ENCODE results near the gene KCNQ5. TPM values are rescaled to one million over a fixed set of nuclear protein-coding genes. Genes with fewer than 3 reads are reported as not detected.

The KCNQ5 gene
- total RNA-seq, 2 experiments from 2014 or later, result 5.1 to 5.5 TPM

DNA sequence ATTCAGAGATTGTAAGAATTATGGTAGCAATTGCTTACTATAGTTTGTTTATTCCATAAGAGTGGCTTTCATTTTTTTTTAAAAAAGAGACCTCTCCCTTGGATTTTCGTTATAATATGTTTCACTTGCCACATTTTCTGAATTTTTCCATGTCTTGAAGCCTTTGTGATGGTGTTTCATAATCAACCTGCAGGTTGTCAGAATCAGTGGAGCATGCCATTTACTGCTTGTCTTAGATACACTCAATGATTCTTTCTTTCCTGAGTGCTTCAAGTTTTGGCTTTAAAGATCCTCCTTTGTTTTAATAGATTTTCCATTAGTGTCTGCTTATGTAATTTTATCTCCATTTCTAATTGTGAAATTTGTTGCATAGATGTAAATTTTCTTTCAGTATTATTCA, 31.2 kb downstream of the KCNQ5 start:
- CTCF ChIA-PET, result no interaction called here
- Mint-ChIP-seq H3K9me3 (ENCODE audit: low read depth) (no peaks in the 10 kb centered on the region), H3K4me1 (peaks cover 23% of the 10 kb centered on the region)

DNA sequence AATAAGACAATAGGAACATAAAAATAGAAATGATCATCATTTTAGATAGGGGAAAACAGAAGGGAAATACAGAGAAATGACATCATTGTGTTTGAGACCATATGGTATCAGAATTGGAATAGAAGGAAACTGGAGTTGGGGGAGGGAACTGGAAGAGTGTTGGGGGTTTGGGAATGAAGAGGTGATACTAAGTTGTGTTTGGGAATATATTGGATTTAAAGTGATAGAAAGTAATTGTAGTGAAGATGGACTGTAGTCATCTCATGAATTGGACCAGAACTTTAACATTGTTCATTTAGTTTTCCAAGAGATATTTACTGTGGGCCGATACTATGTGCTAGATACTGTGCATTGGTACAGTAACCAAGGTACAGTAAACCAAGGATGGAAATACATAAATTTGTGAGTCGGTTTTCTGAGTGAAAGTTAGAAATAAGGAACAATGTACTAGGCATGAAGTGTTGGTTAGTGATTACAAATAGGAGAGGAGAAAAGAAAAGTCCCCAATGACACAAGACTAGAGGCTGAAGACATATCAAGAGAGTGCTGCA, 32.3 kb downstream of the KCNQ5 start:
- DNase-seq (no peak), ATAC-seq (no peak)
- no peak overlapping the region for H3K27ac Mint-ChIP-seq
- intact Hi-C loops (cut with DNase I, micrococcal nuclease), result no loop called here
- ChIA-PET CTCF (no interaction called here), POLR2A (no interaction called here)
- no peaks in the 10 kb centered on the region for H3K27me3 Mint-ChIP-seq
- H3K4me3 Mint-ChIP-seq, result no peak overlapping the region
- H3K36me3 Mint-ChIP-seq (ENCODE audit: low read depth), result peaks cover 2% of the 10 kb centered on the region
- peaks cover 22% of the 10 kb centered on the region for H3K4me1 Mint-ChIP-seq
- no peaks in the 10 kb centered on the region for H3K9me3 Mint-ChIP-seq (ENCODE audit: low read depth)

More for the DNA sequence above, 31.2 kb downstream of the KCNQ5 start:
- peaks cover 2% of the 10 kb centered on the region for H3K36me3 Mint-ChIP-seq (ENCODE audit: low read depth)
- no peak overlapping the region for H3K4me3 Mint-ChIP-seq
- POLR2A ChIA-PET, result no interaction called here
- intact Hi-C loops (cut with DNase I, micrococcal nuclease), result no loop called here
- no peak overlapping the region for H3K27ac Mint-ChIP-seq
- ATAC-seq, result no peak
- no peaks in the 10 kb centered on the region for H3K27me3 Mint-ChIP-seq
- no peak for DNase-seq

DNA sequence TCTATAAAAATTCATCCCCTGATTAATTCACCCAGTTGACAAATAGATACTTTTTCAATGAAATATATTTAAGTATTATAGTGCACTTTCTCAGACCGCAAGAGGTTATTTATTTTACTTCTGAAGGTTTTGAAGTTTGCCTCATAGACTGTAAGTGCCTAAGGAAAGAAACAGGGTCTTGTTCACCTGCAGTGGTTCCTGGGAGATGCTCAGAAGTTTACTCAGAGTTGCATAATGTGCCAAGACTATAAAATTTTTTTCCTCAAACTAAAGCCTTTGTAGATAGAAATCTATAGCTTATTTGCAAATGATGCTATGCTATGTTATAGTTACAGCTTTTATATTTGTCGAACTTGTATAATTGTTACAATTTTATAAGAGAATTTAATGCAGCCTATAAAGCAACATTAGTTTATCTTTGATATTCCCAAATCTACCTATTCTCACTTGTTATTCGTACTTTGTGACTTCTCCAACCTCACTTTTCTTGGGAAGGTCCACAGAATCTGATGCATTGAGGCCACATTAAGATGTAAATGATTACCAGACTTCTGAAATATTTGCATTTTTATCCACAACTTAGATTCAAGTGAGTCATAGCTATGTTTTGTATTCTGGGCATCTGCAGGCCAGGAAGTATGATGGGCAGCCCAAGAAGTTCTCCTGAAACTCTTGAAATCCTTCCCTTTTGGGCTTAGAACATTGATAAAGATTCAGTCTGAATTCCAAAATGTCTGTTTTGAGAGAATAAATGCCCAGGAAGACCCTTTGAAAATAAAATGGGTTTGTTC, 35.7 kb downstream of the KCNQ5 start:
- intact Hi-C loops (cut with DNase I, micrococcal nuclease), result no loop called here
- Mint-ChIP-seq H3K9me3 (ENCODE audit: low read depth) (no peaks in the 10 kb centered on the region), H3K27me3 (no peaks in the 10 kb centered on the region), H3K36me3 (ENCODE audit: low read depth) (peaks cover 2% of the 10 kb centered on the region), H3K4me1 (peaks cover 2% of the 10 kb centered on the region), H3K4me3 (no peak overlapping the region), H3K27ac (no peak overlapping the region)
- ATAC-seq (no peak), DNase-seq (no peak)
- POLR2A ChIA-PET, result no interaction called here
- CTCF ChIA-PET, result interaction anchor here (0.7 kb wide), 1 partner anchor 28 kb away, joined by 4 read pairs; no protein-coding TSS in a partner anchor

DNA sequence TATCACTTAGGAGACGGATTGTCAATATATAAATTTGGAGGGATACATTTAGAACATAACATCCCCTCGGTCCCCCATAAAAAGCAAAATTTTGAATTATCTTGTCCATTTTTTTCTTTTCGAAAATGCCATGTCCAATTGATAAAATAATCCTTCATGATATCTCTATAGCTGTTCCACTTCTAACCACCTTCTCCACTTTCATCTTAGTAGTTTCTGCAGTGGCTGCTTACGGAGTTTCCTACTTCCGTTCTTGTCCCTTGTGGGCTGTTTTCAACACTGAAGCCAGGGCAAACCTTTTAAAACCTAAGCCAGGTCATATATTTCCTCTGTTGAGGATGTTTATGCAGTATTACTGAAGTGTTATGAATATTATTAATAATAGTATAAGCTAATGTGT, 37.9 kb downstream of the KCNQ5 start:
- Mint-ChIP-seq H3K27ac (no peak overlapping the region), H3K36me3 (ENCODE audit: low read depth) (no peaks in the 10 kb centered on the region), H3K4me3 (no peak overlapping the region), H3K4me1 (no peaks in the 10 kb centered on the region), H3K9me3 (ENCODE audit: low read depth) (no peaks in the 10 kb centered on the region), H3K27me3 (no peaks in the 10 kb centered on the region)
- ChIA-PET CTCF (no interaction called here), POLR2A (no interaction called here)
- intact Hi-C loops (cut with DNase I, micrococcal nuclease), result no loop called here
- DNase-seq, result no peak
- no peak for ATAC-seq

DNA sequence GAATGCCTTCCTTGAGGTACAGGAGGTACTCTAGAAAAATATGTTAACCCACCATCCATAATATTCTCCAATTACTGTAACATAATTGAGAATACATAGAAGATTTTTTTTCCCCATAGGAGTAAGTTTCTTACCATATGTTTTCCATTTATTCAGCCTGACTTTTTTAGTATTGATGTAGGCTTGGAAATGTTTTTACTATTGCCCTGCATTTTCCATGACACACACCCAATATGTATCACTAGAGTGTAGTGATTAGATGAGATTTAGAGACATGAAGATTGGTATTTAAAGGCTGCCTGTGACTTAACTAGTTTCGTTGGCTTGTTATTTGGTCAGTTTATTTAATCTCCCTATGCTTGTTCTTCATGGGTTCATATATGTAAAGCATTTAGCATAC, 39.5 kb downstream of the KCNQ5 start:
- ChIA-PET CTCF (no interaction called here), POLR2A (no interaction called here)
- ATAC-seq (no peak), DNase-seq (no peak)
- Mint-ChIP-seq H3K4me1 (no peaks in the 10 kb centered on the region), H3K27me3 (no peaks in the 10 kb centered on the region), H3K36me3 (ENCODE audit: low read depth) (no peaks in the 10 kb centered on the region), H3K4me3 (no peak overlapping the region), H3K9me3 (ENCODE audit: low read depth) (no peaks in the 10 kb centered on the region), H3K27ac (no peak overlapping the region)
- intact Hi-C loops (cut with DNase I, micrococcal nuclease), result no loop called here

DNA sequence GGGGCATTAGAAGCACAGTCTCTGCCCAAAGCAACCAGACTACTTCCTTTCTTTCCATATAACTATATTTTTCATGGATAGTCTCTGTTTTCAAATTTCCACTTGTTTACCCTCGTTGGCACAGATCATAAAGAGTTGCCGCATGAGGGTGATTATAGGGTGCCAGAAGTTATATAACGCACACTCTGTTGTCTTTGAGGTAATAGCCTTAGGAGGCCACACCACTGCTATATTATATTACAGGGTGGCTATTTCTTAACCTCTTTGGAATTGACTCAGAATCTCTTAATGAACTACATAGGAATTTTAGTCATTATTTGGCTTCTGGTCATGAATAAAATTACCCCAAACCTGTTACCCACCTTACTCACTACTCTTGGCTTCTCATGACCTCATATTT, 43.7 kb downstream of the KCNQ5 start:
- no peak for DNase-seq
- no peak for ATAC-seq
- H3K27ac Mint-ChIP-seq, result no peak overlapping the region
- ChIA-PET CTCF (no interaction called here), POLR2A (no interaction called here)
- H3K4me3 Mint-ChIP-seq, result no peak overlapping the region
- H3K4me1 Mint-ChIP-seq, result peaks cover 9% of the 10 kb centered on the region
- intact Hi-C loops (cut with DNase I, micrococcal nuclease), result no loop called here
- no peaks in the 10 kb centered on the region for H3K36me3 Mint-ChIP-seq (ENCODE audit: low read depth)
- no peaks in the 10 kb centered on the region for H3K27me3 Mint-ChIP-seq
- peaks cover 3% of the 10 kb centered on the region for H3K9me3 Mint-ChIP-seq (ENCODE audit: low read depth)

DNA sequence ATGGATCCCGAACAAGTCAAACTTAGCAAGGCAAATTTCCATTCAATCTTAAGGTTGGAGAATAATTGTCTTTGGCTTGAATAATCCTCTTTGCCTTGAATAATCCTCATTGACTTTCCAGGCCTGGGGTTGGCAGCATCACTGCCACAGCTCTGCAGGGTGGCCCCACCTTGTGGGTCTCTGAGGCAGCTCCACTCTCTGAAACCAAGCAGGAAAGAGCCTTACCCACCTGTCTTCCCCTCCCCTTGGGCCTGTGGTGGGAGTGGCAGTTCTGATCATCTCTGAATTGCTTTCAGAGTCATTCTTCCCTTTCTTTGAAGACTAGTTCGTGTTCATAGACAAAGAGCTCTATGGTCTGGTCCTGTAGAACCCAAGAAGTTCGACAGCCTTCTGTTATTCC, 47.5 kb downstream of the KCNQ5 start:
- CTCF ChIA-PET, result interaction anchor here (0.6 kb wide), 1 partner anchor 184 kb away, joined by 3 read pairs; no protein-coding TSS in a partner anchor
- Mint-ChIP-seq H3K9me3 (ENCODE audit: low read depth) (peaks cover 3% of the 10 kb centered on the region), H3K4me3 (no peak overlapping the region), H3K4me1 (peaks cover 12% of the 10 kb centered on the region), H3K36me3 (ENCODE audit: low read depth) (no peaks in the 10 kb centered on the region), H3K27ac (no peak overlapping the region), H3K27me3 (no peaks in the 10 kb centered on the region)
- intact Hi-C loops (cut with DNase I, micrococcal nuclease), result no loop called here
- DNase-seq (peak; percentile 15), ATAC-seq (no peak)
- POLR2A ChIA-PET, result no interaction called here

GRCh38 chr6:72672906-72673305, 51.0 kb downstream of the KCNQ5 start:
- no peaks in the 10 kb centered on the region for H3K27me3 Mint-ChIP-seq
- POLR2A ChIA-PET, result no interaction called here
- peaks cover 12% of the 10 kb centered on the region for H3K4me1 Mint-ChIP-seq
- ATAC-seq, result no peak
- H3K9me3 Mint-ChIP-seq (ENCODE audit: low read depth), result no peaks in the 10 kb centered on the region
- H3K4me3 Mint-ChIP-seq, result no peak overlapping the region
- intact Hi-C loops (cut with DNase I, micrococcal nuclease), result no loop called here
- no peak for DNase-seq
- no peak overlapping the region for H3K27ac Mint-ChIP-seq
- CTCF ChIA-PET, result no interaction called here
- H3K36me3 Mint-ChIP-seq (ENCODE audit: low read depth), result no peaks in the 10 kb centered on the region

- Mint-ChIP-seq H3K9me3 (ENCODE audit: low read depth) (no peaks in the 10 kb centered on the region), H3K27me3 (no peaks in the 10 kb centered on the region), H3K4me1 (peaks cover 4% of the 10 kb centered on the region), H3K4me3 (no peak overlapping the region), H3K27ac (no peak overlapping the region), H3K36me3 (ENCODE audit: low read depth) (no peaks in the 10 kb centered on the region)
- intact Hi-C loops (cut with DNase I, micrococcal nuclease), result no loop called here
- ChIA-PET POLR2A (no interaction called here), CTCF (no interaction called here)
- ATAC-seq, result no peak
- no peak for DNase-seq
These were observed 53.0 kb downstream of the KCNQ5 start for GRCh38 chr6:72674842-72675241.

DNA sequence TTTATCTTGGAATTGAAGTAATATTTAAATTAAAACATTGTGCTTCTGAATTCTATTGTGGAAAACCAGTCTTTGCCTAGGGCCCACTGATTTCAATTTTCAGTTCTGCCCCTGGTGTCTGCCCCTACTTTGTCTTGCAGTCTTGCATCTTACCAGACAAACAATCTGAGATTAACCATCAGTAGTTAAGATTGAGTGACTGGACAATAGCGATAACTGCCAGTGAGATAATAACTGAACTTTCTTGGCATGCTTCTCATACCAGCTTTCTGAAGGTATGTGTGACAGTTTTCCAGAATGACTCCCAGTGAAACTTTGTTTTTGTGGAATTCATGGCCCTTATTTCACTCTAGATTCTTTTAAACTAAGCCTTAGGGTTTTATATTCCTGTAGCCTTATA, 53.5 kb downstream of the KCNQ5 start:
- no peak overlapping the region for H3K4me3 Mint-ChIP-seq
- no peaks in the 10 kb centered on the region for H3K27me3 Mint-ChIP-seq
- ChIA-PET POLR2A (no interaction called here), CTCF (no interaction called here)
- intact Hi-C loops (cut with DNase I, micrococcal nuclease), result no loop called here
- no peak for DNase-seq
- H3K36me3 Mint-ChIP-seq (ENCODE audit: low read depth), result no peaks in the 10 kb centered on the region
- H3K27ac Mint-ChIP-seq, result no peak overlapping the region
- no peaks in the 10 kb centered on the region for H3K9me3 Mint-ChIP-seq (ENCODE audit: low read depth)
- H3K4me1 Mint-ChIP-seq, result peaks cover 3% of the 10 kb centered on the region
- no peak for ATAC-seq

DNA sequence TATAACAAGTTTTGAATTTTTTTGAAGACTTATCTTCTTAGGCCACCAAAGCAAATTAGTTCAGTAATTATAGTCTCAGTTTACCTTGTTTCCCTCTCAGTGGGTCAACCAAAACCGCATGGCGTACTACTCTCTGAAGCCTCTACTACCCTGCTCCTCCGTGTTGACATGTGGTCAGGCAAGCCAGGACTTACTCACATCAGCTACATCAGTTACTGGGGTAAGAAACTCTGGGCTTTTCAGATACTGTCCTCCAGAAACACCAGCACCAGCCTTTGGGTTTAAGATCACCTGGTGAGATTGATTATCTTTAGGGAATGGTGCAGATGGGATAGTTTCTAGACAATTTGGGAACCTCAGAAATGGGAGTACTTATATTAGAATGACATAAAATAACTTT, 55.1 kb downstream of the KCNQ5 start:
- intact Hi-C loops (cut with DNase I, micrococcal nuclease), result no loop called here
- ChIA-PET POLR2A (no interaction called here), CTCF (no interaction called here)
- Mint-ChIP-seq H3K4me3 (no peak overlapping the region), H3K9me3 (ENCODE audit: low read depth) (no peaks in the 10 kb centered on the region), H3K4me1 (no peaks in the 10 kb centered on the region), H3K27ac (no peak overlapping the region), H3K36me3 (ENCODE audit: low read depth) (no peaks in the 10 kb centered on the region), H3K27me3 (no peaks in the 10 kb centered on the region)
- ATAC-seq, result no peak
- DNase-seq, result no peak

DNA sequence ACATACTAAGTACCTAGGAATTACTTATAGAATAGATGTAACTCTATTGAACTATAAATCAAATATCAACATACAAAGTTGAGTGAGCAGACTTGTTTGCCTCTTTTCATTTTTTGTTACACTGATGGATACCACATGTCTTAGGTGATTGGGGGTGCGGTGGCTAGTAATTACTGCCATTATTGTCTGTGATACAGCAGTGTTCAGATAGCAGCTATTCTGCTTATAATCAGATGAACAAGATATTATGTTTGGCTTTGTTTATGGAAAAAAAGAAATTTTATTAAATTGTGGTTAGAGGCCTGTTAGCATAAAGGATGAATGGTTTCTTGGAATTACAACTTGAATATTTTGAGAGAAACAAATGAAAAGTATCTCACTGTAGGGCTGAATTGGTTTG, 55.9 kb downstream of the KCNQ5 start:
- H3K27me3 Mint-ChIP-seq, result no peaks in the 10 kb centered on the region
- H3K9me3 Mint-ChIP-seq (ENCODE audit: low read depth), result no peaks in the 10 kb centered on the region
- DNase-seq, result no peak
- POLR2A ChIA-PET, result no interaction called here
- intact Hi-C loops (cut with DNase I, micrococcal nuclease), result no loop called here
- CTCF ChIA-PET, result interaction anchor here (0.6 kb wide), 1 partner anchor 97 kb away, joined by 3 read pairs; no protein-coding TSS in a partner anchor
- ATAC-seq, result no peak
- no peaks in the 10 kb centered on the region for H3K4me1 Mint-ChIP-seq
- no peak overlapping the region for H3K4me3 Mint-ChIP-seq
- no peaks in the 10 kb centered on the region for H3K36me3 Mint-ChIP-seq (ENCODE audit: low read depth)
- no peak overlapping the region for H3K27ac Mint-ChIP-seq
